Stomach smooth muscle (tissue), 2 donors: ENCODE measurements around the gene KLK14.

Experiments used
- H3K27ac ChIP-seq: one replicate; pipeline ENCODE4 v1.7.0; 2013; ENCODE audit warnings: mild to moderate bottlenecking, low read length, inconsistent platforms
- H3K27me3 ChIP-seq, 2 donors: one replicate each; pipeline ENCODE4 v1.7.0; 2013; ENCODE audit warnings: low read length in 2 of 2; ENCODE audit not compliant: insufficient read depth in 2 of 2, control insufficient read depth in 1 of 2
- H3K36me3 ChIP-seq, 2 donors: one replicate each; pipeline ENCODE4 v1.7.0; 2013; ENCODE audit warnings: low read length in 2 of 2; ENCODE audit not compliant: control insufficient read depth in 2 of 2, insufficient read depth in 2 of 2
- H3K4me1 ChIP-seq: one replicate; pipeline ENCODE4 v1.7.0; 2013; ENCODE audit warnings: low read length; ENCODE audit not compliant: control insufficient read depth, insufficient read depth
- H3K4me3 ChIP-seq, 2 donors: one replicate each; pipeline ENCODE4 v1.7.0; 2013; ENCODE audit warnings: low read length in 2 of 2
- H3K9ac ChIP-seq, 2 donors: one replicate each; pipeline ENCODE4 v1.7.0; 2013; ENCODE audit warnings: low read length in 2 of 2, mild to moderate bottlenecking in 1 of 2
- H3K9me3 ChIP-seq, 2 donors: one replicate each; pipeline ENCODE4 v1.7.0; 2013; ENCODE audit warnings: low read length in 2 of 2; ENCODE audit not compliant: control insufficient read depth in 2 of 2
- donor health status: healthy.
- donor health status: Pancreatic carcinoma.

Gene KLK14

GRCh38 chr19:51082611-51083010, at the start of gene KLK14:
KLK14 (minus strand) TSS chr19:51082887; CDS start chr19:51082614, 273 bp downstream.
- H3K27me3 ChIP-seq, result peaks cover 0 to 4% of the 10 kb centered on the region in 2 donors
- H3K27ac ChIP-seq, result no peak within 1 kb of the TSS
- no peaks in the 10 kb centered on the region for H3K36me3 ChIP-seq
- H3K9ac ChIP-seq, result no peak within 1 kb of the TSS
- H3K9me3 ChIP-seq, result no peaks in the 10 kb centered on the region
- H3K4me3 ChIP-seq, result no peak within 1 kb of the TSS
- no peaks in the 10 kb centered on the region for H3K4me1 ChIP-seq

GRCh38 chr19:51131780-51132680, 49.3 kb upstream of the KLK14 start:
- Histone ChIP-seq H3K27ac (no peak overlapping the region), H3K36me3 (no peaks in the 10 kb centered on the region), H3K4me3 (no peak overlapping the region), H3K27me3 (peaks cover 0 to 15% of the 10 kb centered on the region in 2 donors), H3K9ac (no peak overlapping the region), H3K9me3 (no peaks in the 10 kb centered on the region), H3K4me1 (no peaks in the 10 kb centered on the region)

- Histone ChIP-seq H3K36me3 (no peaks in the 10 kb centered on the region), H3K27me3 (peaks cover 0 to 18% of the 10 kb centered on the region in 2 donors), H3K9me3 (no peaks in the 10 kb centered on the region), H3K9ac (no peak overlapping the region), H3K4me1 (no peaks in the 10 kb centered on the region), H3K4me3 (no peak overlapping the region), H3K27ac (no peak overlapping the region)
These were observed 47.0 kb upstream of the KLK14 start for GRCh38 chr19:51129716-51130115.

- H3K9me3 ChIP-seq, result no peaks in the 10 kb centered on the region
- H3K36me3 ChIP-seq, result no peaks in the 10 kb centered on the region
- H3K4me3 ChIP-seq, result no peak overlapping the region
- no peak overlapping the region for H3K27ac ChIP-seq
- H3K4me1 ChIP-seq, result no peaks in the 10 kb centered on the region
- no peak overlapping the region for H3K9ac ChIP-seq
- peaks cover 2 to 20% of the 10 kb centered on the region in 2 donors for H3K27me3 ChIP-seq
These were observed 45.5 kb upstream of the KLK14 start for GRCh38 chr19:51128227-51128626.

- Histone ChIP-seq H3K9me3 (no peaks in the 10 kb centered on the region), H3K36me3 (no peaks in the 10 kb centered on the region), H3K4me1 (no peaks in the 10 kb centered on the region), H3K27me3 (peaks cover 3 to 21% of the 10 kb centered on the region in 2 donors), H3K9ac (no peak overlapping the region), H3K27ac (no peak overlapping the region), H3K4me3 (no peak overlapping the region)
These were observed 45.1 kb upstream of the KLK14 start for GRCh38 chr19:51127755-51128154.

GRCh38 chr19:51127032-51127431, 44.3 kb upstream of the KLK14 start:
- H3K27ac ChIP-seq, result no peak overlapping the region
- H3K9ac ChIP-seq, result no peak overlapping the region

GRCh38 chr19:51125421-51126075, 42.9 kb upstream of the KLK14 start:
- no peak overlapping the region for H3K27ac ChIP-seq
- H3K4me3 ChIP-seq, result no peak overlapping the region

More at GRCh38 chr19:51127032-51127431, 44.3 kb upstream of the KLK14 start:
- H3K4me3 ChIP-seq, result no peak overlapping the region
- H3K4me1 ChIP-seq, result no peaks in the 10 kb centered on the region
- no peaks in the 10 kb centered on the region for H3K36me3 ChIP-seq
- no peaks in the 10 kb centered on the region for H3K9me3 ChIP-seq
- peaks cover 3 to 18% of the 10 kb centered on the region in 2 donors for H3K27me3 ChIP-seq

GRCh38 chr19:51124729-51125128, 42.0 kb upstream of the KLK14 start, which contains the start of gene SIGLEC9:
SIGLEC9 (plus strand) TSS chr19:51124906; CDS start chr19:51124975, 69 bp downstream.
- Histone ChIP-seq H3K36me3 (no peaks in the 10 kb centered on the region), H3K9ac (no peak within 1 kb of the TSS), H3K4me1 (no peaks in the 10 kb centered on the region), H3K27me3 (peaks cover 3 to 13% of the 10 kb centered on the region in 2 donors), H3K4me3 (no peak within 1 kb of the TSS), H3K9me3 (no peaks in the 10 kb centered on the region), H3K27ac (no peak within 1 kb of the TSS)

More at GRCh38 chr19:51125421-51126075, 42.9 kb upstream of the KLK14 start:
- Histone ChIP-seq H3K27me3 (peaks cover 3 to 15% of the 10 kb centered on the region in 2 donors), H3K4me1 (no peaks in the 10 kb centered on the region), H3K9me3 (no peaks in the 10 kb centered on the region), H3K36me3 (no peaks in the 10 kb centered on the region), H3K9ac (no peak overlapping the region)

GRCh38 chr19:51124216-51124615, 41.5 kb upstream of the KLK14 start:
- Histone ChIP-seq H3K27me3 (peaks cover 3 to 13% of the 10 kb centered on the region in 2 donors), H3K9ac (no peak overlapping the region), H3K4me1 (no peaks in the 10 kb centered on the region), H3K4me3 (no peak overlapping the region), H3K9me3 (no peaks in the 10 kb centered on the region), H3K27ac (no peak overlapping the region), H3K36me3 (no peaks in the 10 kb centered on the region)

- Histone ChIP-seq H3K27ac (no peak overlapping the region), H3K9ac (no peak overlapping the region), H3K36me3 (no peaks in the 10 kb centered on the region), H3K27me3 (peaks cover 3 to 13% of the 10 kb centered on the region in 2 donors), H3K4me1 (no peaks in the 10 kb centered on the region), H3K4me3 (no peak overlapping the region), H3K9me3 (no peaks in the 10 kb centered on the region)
These were observed 41.1 kb upstream of the KLK14 start for GRCh38 chr19:51123802-51124201.
